Hematopoietic multipotent progenitor cell treated with erythropoietin and hydrocortisone succinate and interleukin-3 and kit ligand, for 6 days (in vitro differentiated cells): ENCODE measurements around the gene MYO10.
"Not testable (repeated sequence)": the region's sequence is repeated elsewhere in the genome, so short reads cannot be mapped to it uniquely, and the experiment has no call there.

Source experiments
- DNase-seq: peaks from one replicate; pipeline ENCODE4 v3.0.0-alpha.2; 2015

MYO10 gene

GRCh38 chr5:16936150-16936988, at the start of gene MYO10:
Gene MYO10, minus strand, starts transcription at chr5:16936288. Its CDS starts 480 bp downstream, at chr5:16935808.
- peak; percentile 68 for DNase-seq

GRCh38 chr5:16985304-16985703, 49.2 kb upstream of the MYO10 start:
- not testable (repeated sequence) for DNase-seq

GRCh38 chr5:16983972-16984371, 47.9 kb upstream of the MYO10 start:
- no peak for DNase-seq

GRCh38 chr5:16983022-16983639, 47.0 kb upstream of the MYO10 start:
- DNase-seq: no peak

- no peak for DNase-seq
Observed at GRCh38 chr5:16981700-16982099, 45.6 kb upstream of the MYO10 start.

- DNase-seq: no peak
Observed at GRCh38 chr5:16980983-16981382, 44.9 kb upstream of the MYO10 start.

- no peak for DNase-seq
Observed at GRCh38 chr5:16978296-16978695, 42.2 kb upstream of the MYO10 start.

GRCh38 chr5:16976625-16977008, 40.5 kb upstream of the MYO10 start:
- DNase-seq: no peak

GRCh38 chr5:16975950-16976624, 40.0 kb upstream of the MYO10 start:
- peak; percentile 22 for DNase-seq

- DNase-seq: no peak
Observed at GRCh38 chr5:16974981-16975380, 38.9 kb upstream of the MYO10 start.

GRCh38 chr5:16970826-16971225, 34.7 kb upstream of the MYO10 start:
- DNase-seq: no peak

- DNase-seq: no peak
Observed at GRCh38 chr5:16970260-16970659, 34.2 kb upstream of the MYO10 start.

GRCh38 chr5:16965581-16965980, 29.5 kb upstream of the MYO10 start:
- no peak for DNase-seq

- DNase-seq: no peak
Observed at GRCh38 chr5:16963821-16964220, 27.7 kb upstream of the MYO10 start.

- no peak for DNase-seq
Observed at GRCh38 chr5:16961131-16961530, 25.0 kb upstream of the MYO10 start.

- DNase-seq: no peak
Observed at GRCh38 chr5:16957304-16958196, 21.5 kb upstream of the MYO10 start.

- DNase-seq: no peak
Observed at GRCh38 chr5:16953729-16954128, 17.6 kb upstream of the MYO10 start.

GRCh38 chr5:16952968-16953671, 17.0 kb upstream of the MYO10 start:
- no peak for DNase-seq

- no peak for DNase-seq
Observed at GRCh38 chr5:16946725-16947124, 10.6 kb upstream of the MYO10 start.

GRCh38 chr5:16944816-16945562, 8.9 kb upstream of the MYO10 start:
- no peak for DNase-seq
